ENCODE results near the gene TFAP2E. TPM values are rescaled to one million over a fixed set of nuclear protein-coding genes. Genes with fewer than 3 reads are reported as not detected.

The TFAP2E gene
- total RNA-seq, result 0.27 TPM
- long read RNA-seq, partial matches to known transcripts, result 0 of 1 reads
- long read RNA-seq, other reads (novel, unspliced or antisense), result 1 of 1 reads

GRCh38 chr1:35573198-35574124 lies at the start of gene TFAP2E:
TSS of gene TFAP2E (plus strand) at chr1:35573314. CDS start at chr1:35573578, 264 bp downstream.
- ATAC-seq (ENCODE audit: poor library complexity) (peak; percentile 33), DNase-seq (no peak)
- intact Hi-C loops (cut with DNase I), result loop anchor here (2.0 kb wide), 1 partner anchor 151 kb away; no protein-coding TSS in a partner anchor

GRCh38 chr1:35524106-35524505 lies 49.0 kb upstream of the TFAP2E start:
- intact Hi-C loops (cut with DNase I), result no loop called here
- DNase-seq, result no peak
- ATAC-seq (ENCODE audit: poor library complexity), result no peak

- no peak for ATAC-seq (ENCODE audit: poor library complexity)
- DNase-seq, result no peak
- intact Hi-C loops (cut with DNase I), result no loop called here
Observed at GRCh38 chr1:35530168-35530567, 42.9 kb upstream of the TFAP2E start.

GRCh38 chr1:35530946-35531345 lies 42.2 kb upstream of the TFAP2E start:
- DNase-seq (no peak), ATAC-seq (ENCODE audit: poor library complexity) (peak; percentile 84)
- intact Hi-C loops (cut with DNase I), result no loop called here

GRCh38 chr1:35531368-35531767 lies 41.7 kb upstream of the TFAP2E start:
- intact Hi-C loops (cut with DNase I), result no loop called here
- ATAC-seq (ENCODE audit: poor library complexity) (peak; percentile 35), DNase-seq (no peak)

- ATAC-seq (ENCODE audit: poor library complexity), result no peak
- DNase-seq, result no peak
- intact Hi-C loops (cut with DNase I), result no loop called here
Observed at GRCh38 chr1:35532497-35533223, 40.5 kb upstream of the TFAP2E start.

GRCh38 chr1:35533586-35533985 lies 39.5 kb upstream of the TFAP2E start:
- DNase-seq (no peak), ATAC-seq (ENCODE audit: poor library complexity) (no peak)
- intact Hi-C loops (cut with DNase I), result no loop called here

- ATAC-seq (ENCODE audit: poor library complexity) (no peak), DNase-seq (no peak)
- intact Hi-C loops (cut with DNase I), result no loop called here
Observed at GRCh38 chr1:35535243-35535642, 37.9 kb upstream of the TFAP2E start.

- DNase-seq (no peak), ATAC-seq (ENCODE audit: poor library complexity) (no peak)
- intact Hi-C loops (cut with DNase I), result no loop called here
Observed at GRCh38 chr1:35536556-35537162, 36.5 kb upstream of the TFAP2E start.

GRCh38 chr1:35537806-35538205 lies 35.3 kb upstream of the TFAP2E start:
- ATAC-seq (ENCODE audit: poor library complexity) (peak; percentile 6), DNase-seq (no peak)
- intact Hi-C loops (cut with DNase I), result no loop called here

- peak; percentile 19 for ATAC-seq (ENCODE audit: poor library complexity)
- intact Hi-C loops (cut with DNase I), result no loop called here
- no peak for DNase-seq
Observed at GRCh38 chr1:35539073-35539823, 33.9 kb upstream of the TFAP2E start.

GRCh38 chr1:35539824-35540261 lies 33.3 kb upstream of the TFAP2E start:
- no peak for DNase-seq
- intact Hi-C loops (cut with DNase I), result no loop called here
- peak; percentile 64 for ATAC-seq (ENCODE audit: poor library complexity)

- intact Hi-C loops (cut with DNase I), result no loop called here
- peak; percentile 86 for ATAC-seq (ENCODE audit: poor library complexity)
- no peak for DNase-seq
Observed at GRCh38 chr1:35544976-35545375, 28.1 kb upstream of the TFAP2E start.

GRCh38 chr1:35546614-35547013 lies 26.5 kb upstream of the TFAP2E start:
- no peak for DNase-seq
- ATAC-seq (ENCODE audit: poor library complexity), result no peak
- intact Hi-C loops (cut with DNase I), result no loop called here

- no peak for DNase-seq
- intact Hi-C loops (cut with DNase I), result no loop called here
- no peak for ATAC-seq (ENCODE audit: poor library complexity)
Observed at GRCh38 chr1:35553851-35554250, 19.3 kb upstream of the TFAP2E start.

- no peak for ATAC-seq (ENCODE audit: poor library complexity)
- no peak for DNase-seq
- intact Hi-C loops (cut with DNase I), result no loop called here
Observed at GRCh38 chr1:35554266-35555211, 18.6 kb upstream of the TFAP2E start.

- ATAC-seq (ENCODE audit: poor library complexity) (no peak), DNase-seq (no peak)
- intact Hi-C loops (cut with DNase I), result no loop called here
Observed at GRCh38 chr1:35555212-35555584, 17.9 kb upstream of the TFAP2E start.
